OCI-M2 (cell line): Measurements from ENCODE around the gene C3orf22.
"Not testable (repeated sequence)": the region's sequence is repeated elsewhere in the genome, so short reads cannot be mapped to it uniquely, and the experiment has no call there.

Source experiments
- DNase-seq: peaks from one replicate; lab custom pipeline; 2025; ENCODE audit not compliant: unreplicated experiment; lab: John Stamatoyannopoulos, UW

Gene C3orf22, protein sequence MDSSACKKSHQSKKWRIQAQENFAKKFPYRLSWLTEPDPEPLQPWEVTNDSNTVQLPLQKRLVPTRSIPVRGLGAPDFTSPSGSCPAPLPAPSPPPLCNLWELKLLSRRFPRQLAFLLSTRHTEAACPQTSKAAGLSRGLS

DNA sequence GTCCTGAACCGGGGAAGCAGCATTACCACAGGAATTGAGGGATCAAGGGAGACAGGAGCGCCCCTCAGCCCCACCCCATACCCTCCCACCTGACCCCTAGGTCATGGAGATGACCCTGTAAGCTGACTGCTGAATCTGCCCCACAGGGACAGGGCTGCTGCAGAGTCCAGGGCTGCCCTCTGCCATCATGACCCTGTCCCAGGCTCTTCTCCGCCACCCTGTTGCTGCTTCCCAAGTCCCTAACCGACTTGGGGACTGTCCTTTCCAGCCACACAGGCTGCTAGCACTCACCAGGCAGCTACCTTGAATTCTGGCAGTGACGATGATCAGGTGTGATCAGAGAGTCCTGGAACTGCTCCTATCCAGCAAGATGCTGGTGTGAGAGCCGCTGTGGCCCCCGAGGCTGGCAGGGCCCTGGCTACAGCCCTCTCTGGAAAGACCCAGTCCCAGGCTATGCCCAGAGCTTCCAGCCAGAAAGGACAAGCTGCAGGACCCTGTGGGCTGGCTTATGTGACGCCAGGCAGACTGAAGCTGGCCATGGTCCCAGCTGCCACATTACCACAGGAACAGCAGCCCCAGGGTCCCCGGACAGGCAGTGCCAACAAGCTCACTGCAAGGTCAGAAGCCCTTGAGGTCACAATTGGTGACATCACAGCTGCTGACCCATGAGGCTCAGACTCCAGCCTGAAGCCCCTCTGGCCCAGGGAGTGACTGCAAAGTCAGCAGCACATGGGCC lies at the start of gene C3orf22:
TSS of gene C3orf22 (minus strand) at position 597 of the 736 bp plus-strand sequence. CDS start 5,542 bp downstream, outside the sequence.
- no peak for DNase-seq

DNA sequence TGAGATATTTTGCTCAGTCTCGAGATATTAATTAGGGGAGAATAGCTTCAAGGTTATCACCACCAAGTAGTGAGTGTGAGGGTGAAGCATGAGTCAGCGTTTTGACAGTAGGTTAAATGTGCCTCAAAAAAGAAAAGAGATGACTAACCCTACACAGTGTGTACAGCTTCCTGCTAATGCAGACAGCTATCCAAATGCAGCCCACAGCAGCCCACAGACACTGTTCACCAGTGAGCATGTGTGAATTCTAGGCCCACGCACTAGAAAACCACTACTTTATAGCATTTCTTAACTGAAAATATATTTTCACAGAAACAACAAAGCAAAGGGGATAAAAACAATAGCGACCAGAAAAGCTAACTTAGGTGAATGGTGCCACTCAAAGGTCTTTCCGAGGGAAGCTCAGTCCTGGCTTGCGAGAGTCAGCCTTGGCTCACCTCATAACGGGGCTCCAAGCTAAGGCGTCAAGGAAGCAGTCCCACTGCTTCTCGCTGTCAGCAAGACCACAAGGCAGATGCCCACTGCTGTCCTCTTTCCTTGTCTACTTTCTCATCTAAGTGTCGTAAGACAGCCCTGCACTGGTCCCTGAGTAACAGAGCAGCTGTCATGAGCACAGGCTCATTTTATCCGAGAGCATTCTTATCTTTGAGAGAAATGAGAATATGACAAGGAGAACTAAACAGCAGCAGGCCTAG lies 48.6 kb upstream of the C3orf22 start:
- DNase-seq: no peak

DNA sequence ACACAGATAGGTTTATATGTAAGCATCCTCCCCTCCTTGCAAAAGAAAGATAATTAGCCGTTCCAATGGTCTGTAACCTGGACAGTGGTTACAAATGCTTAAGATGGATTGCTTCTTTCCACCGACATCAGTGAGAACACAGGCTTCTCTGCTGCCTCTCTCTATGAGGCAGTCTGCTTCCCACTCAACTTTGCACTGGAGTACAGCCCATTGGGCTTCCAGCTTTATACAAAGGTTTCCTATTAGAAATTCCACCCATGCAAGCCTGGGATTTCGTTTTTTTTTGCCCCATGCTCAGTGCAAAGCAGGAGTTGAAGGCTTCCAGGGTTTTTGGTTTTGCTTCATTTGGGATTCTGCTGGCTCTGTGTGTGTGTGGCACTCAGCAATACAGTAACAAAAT lies 47.3 kb upstream of the C3orf22 start:
- DNase-seq: no peak

DNA sequence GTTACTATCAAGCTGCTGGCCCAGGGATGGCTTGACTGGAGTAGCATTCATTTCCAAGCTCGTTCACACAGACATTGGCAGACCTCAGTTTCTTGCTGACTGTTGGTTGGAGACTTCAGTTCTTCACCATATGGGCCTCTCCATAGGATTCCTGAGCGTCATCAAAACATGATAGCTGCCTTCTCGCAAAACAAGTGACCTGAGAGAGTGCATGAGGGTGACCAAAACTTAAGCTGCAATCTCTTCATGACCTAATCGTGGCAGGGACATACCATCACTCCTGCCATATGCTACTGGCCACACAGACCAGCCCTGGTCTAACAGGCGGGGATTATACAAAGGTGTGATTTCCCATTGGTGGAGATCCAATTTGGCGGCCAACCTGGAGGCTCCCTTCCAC lies 46.0 kb upstream of the C3orf22 start:
- no peak for DNase-seq

DNA sequence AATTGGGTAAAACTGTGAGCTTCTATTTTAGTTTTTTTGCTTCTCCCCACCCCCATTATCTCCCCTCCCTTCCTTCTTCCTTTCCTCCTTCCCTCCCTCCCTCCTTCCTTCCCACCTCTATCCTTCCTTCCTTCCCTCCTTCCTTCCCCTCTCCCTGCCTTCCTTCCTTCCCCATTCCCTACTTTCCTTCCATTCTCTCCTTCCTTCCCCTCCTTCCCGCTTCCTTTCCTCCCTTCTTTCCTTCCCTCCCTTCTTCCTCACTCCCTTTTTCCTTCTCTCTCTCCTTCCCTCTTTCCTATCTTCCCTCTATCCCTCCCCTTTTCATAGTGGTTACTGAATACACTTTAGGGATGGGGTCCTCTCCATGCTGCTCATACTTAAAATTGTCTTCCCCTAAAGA lies 40.4 kb upstream of the C3orf22 start:
- no peak for DNase-seq

DNA sequence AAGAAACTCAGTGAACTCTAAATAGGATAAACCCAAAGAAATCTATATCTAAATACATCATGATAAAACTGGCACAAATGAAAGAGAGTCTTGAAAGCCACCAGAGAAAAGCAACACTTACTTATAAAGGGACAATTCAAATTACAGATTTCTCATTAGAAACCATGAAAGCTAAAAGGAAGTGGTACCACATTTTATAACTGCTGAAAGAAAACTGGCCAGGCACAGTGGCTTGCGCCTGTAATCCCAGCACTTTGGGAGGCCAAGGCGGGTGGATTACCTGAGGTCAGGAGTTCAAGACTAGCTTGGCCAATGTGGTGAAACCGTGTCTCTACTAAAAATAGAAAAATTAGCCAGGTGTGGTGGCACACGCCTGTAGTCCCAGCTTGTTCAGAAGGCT lies 36.7 kb upstream of the C3orf22 start:
- DNase-seq: not testable (repeated sequence)

DNA sequence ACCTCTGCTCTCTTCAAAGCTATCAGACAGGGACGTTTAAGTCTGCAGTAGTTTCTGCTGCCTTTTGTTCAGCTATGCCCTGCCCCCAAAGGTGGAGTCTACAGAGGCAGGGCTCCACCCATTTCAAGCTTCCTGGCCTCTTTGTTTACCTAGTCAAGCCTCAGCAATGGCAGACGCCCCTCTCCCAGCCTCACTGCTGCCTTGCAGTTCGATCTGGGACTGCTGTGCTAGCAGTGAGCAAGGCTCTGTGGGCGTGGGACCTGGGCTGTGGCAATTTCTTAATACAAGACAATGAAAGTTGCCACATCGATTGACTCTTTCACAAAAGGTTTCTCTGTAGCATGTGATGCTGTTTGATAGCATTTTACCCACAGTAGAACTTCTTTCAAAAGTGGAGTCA lies 32.8 kb upstream of the C3orf22 start:
- not testable (repeated sequence) for DNase-seq

DNA sequence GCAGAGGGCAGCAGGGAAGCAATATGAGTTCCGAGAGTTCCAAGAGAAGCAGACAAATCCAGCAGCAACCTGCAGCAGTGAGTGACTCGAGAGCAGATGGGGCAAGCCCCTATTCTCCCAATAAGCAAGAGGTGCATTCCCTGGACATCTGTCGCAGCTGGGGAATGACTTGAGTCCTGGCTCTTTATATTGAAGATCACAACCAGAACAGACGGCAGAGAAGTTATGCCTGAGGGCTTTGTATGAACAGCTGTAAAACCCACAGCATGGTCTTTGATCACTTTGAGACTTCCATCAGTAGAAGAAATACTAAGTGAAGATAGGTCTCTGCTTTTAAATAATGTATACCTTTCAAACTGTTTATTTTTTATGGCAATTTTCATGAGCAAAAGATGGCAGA lies 23.6 kb upstream of the C3orf22 start:
- DNase-seq: no peak

DNA sequence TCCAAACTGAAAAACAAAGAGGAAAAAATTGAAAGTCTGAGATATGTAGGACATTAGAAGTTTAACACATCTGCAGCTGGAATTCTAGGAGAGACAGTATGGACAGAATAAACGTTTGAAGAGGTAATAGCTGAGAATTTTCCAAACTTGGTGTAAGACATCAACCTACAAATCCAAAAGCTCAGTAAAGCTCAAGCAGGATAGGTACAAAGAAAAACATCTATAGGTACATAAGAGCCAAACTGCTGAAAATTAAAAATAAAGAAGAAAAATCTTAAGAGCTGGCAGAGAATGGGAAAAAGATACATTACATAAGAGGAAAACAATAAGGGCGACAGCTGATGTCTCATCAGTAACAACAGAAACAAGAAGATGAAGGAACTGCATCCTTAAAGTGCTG lies 22.8 kb upstream of the C3orf22 start:
- no peak for DNase-seq

DNA sequence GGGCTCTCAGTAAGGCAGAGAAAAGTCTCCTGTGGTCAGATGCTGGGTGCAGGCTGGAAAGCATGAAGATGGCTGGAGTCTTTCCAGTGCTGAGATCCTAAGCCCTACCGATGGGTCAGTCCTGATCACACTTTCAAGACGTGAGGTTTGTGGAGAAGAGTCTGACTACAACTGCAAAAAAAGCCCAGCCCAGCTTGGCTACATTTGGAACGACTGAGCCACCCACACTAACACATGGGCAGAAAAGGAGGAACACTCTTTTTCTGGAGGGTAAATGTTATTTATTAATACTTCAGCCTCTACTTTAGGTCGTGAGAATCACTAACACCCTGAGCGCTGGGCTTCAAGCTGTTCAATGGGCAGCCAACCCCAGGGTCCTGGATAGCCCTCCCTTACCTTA lies 22.0 kb upstream of the C3orf22 start:
- no peak for DNase-seq

DNA sequence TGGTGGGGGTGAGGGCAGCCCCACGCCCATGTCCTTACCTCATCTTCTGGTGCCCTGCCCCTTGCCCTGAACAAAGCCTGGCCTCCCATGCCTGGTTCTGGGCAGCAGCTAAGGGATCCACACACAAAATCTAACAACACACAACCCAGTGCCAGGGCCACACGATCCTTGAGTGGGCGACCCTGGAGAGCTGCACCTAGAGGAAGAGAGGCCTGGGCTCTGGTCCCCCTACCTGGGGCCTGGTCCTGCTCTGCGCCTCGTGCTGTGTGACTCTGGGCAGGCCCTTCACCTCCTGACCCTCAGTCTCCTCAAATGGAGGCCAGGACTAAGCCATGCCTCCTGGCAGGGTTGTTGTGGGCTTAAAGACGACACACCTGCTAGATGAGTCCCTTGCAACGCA lies 20.0 kb upstream of the C3orf22 start:
- DNase-seq: no peak

DNA sequence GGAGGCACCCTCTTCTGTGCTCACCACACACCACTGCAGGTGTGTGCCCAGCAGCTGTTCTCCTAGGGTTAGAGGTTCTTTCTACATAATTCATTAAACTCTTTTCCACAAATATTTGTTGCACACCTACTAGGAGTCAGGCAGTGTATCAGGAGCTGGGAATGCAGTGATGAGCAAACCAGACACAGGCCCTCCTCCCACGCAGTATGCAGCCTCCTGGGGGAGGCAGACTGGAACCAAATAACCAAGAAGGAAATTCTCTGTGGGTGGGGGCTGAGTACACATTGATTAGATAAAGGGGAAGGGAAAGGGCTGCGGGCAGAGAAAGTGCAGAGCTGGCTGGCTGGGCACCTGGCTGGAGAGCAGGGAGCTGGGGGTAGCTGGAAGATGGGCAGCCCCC lies 18.5 kb upstream of the C3orf22 start:
- no peak for DNase-seq

DNA sequence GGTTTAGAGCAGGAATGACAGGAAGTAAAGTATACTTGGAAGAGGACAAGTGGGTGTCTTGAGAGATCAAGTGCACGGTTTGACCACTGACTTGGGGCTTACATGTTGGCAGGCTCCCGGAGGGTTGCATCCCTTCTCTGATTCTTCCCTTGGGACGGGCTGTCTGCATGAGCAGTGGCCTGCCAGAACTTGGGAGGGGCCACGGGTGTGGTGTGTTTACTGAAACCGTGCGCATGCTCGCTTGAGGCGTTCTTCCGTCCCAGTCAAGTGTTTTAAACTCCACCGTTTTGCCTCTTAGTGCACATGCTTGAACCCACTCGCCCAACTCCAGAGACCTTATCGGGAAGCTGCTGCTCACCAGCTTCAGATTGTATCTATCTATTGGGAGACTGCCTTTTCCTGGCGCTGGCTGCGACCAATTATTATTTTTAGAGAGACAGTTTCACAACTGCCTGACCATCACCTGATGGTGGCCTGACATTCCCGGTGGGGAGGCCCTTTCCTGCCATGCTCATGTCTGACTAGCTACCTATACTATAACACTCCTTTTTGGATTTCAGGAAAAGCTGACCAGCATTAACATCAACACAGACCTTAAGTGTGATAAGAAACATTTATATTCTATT lies 14.9 kb upstream of the C3orf22 start:
- DNase-seq: no peak

DNA sequence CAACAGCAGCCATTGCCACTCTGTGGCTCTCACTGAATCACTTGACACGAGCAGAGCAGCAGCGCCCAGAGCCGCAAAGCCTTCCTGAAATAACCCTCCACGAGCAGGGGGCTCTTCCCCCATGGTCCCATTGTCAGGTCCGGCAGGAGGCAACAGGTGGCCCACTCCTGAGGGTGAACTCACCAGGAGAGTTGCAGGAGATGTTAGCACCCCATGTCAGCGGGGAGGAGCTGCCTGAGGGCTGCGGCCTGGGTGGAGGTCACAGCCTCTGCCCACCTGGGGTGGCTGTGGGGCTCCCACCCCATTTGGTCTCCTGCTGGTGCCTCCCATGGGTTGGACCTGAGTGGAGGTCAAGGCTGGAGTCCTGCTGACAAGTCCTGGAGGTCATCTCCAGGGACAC lies 12.3 kb upstream of the C3orf22 start:
- no peak for DNase-seq

DNA sequence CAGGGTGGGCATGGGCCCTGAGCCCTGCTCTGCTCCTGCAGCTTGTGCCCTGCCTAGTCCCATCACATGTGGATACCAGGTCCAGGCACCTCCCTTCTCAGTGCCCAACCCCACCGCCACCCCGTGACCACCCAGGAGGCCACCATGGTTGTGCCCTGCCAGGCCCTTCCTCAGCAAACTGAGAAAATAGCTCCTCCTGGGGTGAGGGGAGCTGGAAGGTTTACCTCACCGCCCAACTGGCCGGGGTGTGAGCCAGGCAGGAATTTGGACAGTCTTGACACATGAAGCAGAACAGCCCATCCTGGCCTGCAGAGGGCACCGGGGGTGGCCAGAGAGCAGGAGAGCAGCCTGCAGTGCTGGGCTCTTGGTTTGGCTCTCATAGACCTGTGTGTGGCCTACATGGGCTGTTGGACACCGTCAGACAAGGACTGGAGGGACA lies 11.4 kb upstream of the C3orf22 start:
- DNase-seq: no peak

DNA sequence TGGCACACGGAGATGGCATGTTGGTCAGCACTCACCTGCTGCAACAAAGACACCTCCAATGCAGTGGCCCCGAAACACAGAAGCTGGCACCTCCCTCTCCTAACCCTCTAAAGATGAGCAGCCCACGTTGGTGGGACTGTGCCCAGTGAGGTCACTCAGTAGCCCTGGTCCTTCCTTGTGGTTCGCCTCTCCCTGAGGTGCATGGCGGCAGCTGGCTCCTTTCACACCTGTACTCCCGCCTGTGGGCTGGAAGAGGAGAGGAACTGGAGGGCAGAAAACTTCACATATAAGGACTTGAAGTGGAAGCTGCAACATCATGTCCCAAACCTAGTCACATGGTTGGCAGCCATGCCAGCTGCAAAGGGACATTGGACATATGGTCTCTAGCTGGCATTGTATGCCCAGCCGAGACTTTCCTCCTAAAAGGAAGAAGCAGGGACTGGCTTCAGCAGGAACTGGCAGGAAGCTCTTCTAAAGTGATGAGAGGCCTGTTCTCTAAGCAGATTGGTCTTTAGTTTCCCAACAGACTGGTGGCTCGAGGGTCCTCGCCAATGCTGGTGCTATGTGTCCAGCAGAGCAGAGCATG lies 10.8 kb upstream of the C3orf22 start:
- no peak for DNase-seq

DNA sequence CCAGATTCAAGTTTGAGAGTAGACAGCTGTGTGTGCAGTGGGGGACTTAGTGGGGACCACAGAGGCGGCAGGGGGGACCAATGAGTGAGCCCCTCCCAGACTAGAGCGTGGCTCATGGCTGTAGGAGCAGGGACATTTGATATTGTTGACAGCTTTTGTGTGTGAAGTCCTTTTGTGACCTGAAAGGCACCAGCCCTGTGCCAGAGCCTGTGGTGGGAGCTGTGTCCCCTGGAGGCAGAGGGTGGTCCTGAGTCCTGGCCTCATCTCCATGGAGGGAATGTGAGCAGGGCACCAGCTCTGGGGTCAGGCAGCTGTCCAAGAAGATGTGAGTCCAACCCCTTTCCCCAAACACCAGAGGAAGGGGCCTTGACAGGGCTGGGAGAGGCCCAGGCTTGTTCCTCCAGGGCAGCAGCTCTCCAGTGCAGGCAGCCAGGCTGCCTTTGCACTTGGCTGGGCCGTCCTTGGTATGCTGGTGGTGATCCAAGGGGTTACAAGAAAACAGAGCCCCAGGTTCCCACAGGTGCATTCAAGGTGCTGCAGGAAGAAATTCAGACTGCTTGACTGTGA lies 10.1 kb upstream of the C3orf22 start:
- DNase-seq: no peak

DNA sequence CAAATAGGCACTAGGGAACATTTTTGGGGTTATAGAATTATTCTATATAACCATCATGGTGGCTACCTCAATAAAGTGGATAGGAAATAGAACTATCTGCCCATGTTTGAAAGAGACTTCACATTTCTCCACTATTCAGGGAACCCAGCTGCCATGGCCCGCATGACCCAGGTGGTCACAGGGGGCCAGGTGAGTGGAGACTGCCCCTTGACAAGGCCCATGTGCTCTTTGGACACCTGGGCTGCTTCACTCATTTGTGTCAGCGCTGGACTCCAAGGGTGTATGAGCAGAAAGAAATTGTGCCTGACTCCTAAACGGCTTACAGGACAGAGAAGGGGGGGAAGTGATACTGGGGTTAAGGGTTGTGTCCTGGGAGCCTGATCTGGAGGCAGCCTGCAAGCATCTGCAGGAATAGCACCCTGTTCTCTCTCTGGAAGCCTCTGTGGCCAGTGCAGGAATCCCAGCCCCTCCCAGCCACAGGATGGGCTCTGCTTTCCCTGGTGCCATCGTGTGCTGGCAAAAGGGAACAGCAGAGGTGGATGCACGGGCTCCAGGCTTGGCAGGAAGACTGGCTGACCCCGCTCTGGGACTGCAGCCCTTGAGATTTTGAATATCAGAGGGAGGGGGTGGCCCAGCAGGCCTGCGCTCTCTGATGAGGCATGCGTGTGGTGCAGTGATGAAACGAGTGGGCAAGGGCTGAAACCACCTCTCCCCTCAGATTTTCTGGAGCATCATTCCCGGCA lies 9.1 kb upstream of the C3orf22 start:
- no peak for DNase-seq

DNA sequence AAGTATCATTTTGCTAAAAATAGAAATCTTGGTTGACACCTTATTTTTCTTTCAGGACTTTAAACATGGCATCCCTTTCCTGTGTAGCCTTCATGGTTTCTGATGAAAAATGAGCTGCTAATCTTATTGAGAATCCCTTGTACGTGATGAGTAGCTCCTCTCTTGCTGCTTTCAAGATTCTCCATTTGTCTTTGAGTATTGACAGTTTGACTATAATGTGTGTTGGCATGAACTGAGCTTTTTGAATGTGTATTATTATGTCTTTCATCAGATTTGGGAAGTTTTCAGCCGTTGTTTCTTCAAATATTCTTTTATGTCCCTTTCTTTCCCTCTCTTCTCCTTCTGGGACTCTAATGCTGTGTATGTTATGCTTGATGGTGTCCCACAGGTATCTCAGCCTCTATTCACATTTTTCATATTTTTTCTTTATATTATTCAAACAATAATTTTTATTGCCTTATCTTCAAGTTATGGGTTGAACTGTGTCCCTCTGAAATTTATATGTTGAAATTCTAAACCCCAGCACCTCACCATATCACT lies 4.1 kb upstream of the C3orf22 start:
- no peak for DNase-seq

DNA sequence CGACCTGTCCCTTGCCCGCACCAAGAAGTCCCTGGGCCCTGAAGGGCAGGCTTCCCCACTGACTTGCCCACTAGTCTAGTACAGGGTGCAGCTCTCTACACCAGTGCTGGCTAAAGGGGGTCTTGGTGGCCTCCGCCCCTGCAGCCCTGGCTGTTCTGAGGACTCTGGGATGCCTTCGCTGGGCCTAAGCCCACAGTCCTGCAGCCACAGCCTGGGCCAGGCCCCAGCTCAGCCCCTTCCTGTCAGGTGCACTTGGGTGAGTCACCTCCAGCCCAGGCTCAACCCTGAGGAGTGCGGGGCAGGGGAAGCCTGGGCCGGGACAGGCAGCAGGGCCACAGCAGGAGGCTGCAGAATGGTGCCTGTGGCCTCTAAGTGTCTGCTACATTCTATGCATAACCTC lies 971 bp downstream of the C3orf22 start:
- no peak for DNase-seq
